ENCODE data around the gene HLA-DPA1.

HLA-DPA1 gene

DNA sequence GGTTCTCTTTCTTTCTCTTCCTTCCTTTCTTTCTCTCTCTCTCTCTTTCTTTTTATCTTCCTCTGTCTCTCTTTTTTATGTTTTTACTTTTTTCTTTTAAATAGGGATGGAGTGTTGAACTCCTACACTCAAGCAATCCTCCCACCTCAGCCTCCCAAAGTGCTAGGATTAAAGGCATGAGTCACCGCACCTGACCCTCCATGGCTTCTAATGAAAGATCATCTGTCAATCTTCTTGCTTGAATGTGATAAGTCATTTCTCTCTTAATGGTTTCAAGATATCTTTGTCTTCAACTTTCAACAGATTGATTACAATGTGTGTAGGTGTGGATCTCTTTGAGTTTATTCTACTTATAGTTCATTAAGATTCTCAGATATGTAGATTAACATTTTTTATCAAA is 38.9 kb downstream of the HLA-DPA1 start:
- no peak overlapping the region for H3K4me3 ChIP-seq (ENCODE audit: low read depth, low read length)
- TF ChIP-seq, protein P1, sequence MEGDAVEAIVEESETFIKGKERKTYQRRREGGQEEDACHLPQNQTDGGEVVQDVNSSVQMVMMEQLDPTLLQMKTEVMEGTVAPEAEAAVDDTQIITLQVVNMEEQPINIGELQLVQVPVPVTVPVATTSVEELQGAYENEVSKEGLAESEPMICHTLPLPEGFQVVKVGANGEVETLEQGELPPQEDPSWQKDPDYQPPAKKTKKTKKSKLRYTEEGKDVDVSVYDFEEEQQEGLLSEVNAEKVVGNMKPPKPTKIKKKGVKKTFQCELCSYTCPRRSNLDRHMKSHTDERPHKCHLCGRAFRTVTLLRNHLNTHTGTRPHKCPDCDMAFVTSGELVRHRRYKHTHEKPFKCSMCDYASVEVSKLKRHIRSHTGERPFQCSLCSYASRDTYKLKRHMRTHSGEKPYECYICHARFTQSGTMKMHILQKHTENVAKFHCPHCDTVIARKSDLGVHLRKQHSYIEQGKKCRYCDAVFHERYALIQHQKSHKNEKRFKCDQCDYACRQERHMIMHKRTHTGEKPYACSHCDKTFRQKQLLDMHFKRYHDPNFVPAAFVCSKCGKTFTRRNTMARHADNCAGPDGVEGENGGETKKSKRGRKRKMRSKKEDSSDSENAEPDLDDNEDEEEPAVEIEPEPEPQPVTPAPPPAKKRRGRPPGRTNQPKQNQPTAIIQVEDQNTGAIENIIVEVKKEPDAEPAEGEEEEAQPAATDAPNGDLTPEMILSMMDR (IDR thresholded peaks at IDR 0.05; ENCODE audit: control insufficient read depth, extremely low read depth, insufficient read depth) = no peak
- DNase-seq (ENCODE audit: low read depth) = no peak

DNA sequence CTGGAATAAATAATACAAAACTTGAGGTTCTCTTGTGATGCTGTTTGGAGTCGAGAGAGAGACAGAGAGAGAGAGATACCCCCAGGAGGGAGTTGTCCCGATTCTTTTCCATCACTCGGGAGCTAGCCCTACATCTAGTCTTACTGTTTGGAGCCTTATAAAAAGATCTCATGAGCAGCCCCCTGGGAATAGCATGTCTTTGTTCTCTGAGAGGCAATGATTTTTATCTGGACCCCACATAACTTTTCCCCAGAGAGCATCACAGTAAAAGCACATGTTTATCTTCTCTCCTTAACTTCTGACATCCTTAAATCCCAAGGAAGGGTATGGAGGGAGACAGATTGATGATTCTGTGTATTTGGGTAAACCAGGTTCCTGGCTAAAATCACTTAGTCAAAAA is 43.2 kb downstream of the HLA-DPA1 start:
- TF ChIP-seq, protein P1 (IDR thresholded peaks at IDR 0.05; ENCODE audit: control insufficient read depth, extremely low read depth, insufficient read depth) = no peak
- DNase-seq (ENCODE audit: low read depth) = no peak
- H3K4me3 ChIP-seq (ENCODE audit: low read depth, low read length) = no peak overlapping the region

DNA sequence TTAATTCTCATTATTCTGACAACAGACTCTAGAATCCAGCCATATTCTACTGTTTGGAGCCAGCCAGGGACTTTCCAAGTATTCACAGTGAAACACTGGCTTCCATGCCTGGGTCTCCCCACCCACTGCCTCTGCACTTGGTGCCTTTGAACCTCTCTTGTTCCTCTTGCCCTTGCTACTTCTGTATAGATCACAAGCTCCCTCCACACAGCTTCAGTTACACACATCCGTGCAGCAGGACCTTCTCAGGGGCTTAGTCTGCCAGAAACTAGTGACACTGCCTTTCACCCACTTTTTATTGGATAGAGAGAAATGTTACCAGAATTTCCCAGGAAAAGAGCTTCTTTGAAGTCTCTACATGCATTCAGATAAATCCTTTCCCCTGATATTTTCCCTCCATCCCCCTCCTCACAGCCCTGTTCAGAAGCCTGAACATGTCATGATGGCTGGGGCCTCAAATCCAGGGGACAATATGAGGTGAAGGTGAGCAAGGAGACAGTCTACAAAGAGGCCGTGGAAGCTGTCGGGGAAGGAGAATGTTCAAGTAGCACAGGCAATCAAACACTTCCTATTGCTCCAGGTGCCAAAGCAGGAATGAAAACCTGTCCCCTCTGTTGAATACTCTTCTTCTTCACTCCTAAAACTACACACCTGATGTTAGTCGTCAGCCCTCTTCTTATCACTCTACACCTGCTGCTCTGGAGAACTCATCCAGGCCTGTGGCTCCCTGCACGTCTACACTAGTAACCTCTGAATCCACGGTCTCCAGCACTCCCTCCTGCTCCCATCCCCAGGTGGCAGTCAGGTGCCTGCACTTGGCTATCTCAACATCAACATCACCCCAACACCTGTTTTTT is 43.9 kb downstream of the HLA-DPA1 start:
- TF ChIP-seq, protein P1 (IDR thresholded peaks at IDR 0.05; ENCODE audit: control insufficient read depth, extremely low read depth, insufficient read depth) = no peak
- H3K4me3 ChIP-seq (ENCODE audit: low read depth, low read length) = no peak overlapping the region
- DNase-seq (ENCODE audit: low read depth) = no peak

DNA sequence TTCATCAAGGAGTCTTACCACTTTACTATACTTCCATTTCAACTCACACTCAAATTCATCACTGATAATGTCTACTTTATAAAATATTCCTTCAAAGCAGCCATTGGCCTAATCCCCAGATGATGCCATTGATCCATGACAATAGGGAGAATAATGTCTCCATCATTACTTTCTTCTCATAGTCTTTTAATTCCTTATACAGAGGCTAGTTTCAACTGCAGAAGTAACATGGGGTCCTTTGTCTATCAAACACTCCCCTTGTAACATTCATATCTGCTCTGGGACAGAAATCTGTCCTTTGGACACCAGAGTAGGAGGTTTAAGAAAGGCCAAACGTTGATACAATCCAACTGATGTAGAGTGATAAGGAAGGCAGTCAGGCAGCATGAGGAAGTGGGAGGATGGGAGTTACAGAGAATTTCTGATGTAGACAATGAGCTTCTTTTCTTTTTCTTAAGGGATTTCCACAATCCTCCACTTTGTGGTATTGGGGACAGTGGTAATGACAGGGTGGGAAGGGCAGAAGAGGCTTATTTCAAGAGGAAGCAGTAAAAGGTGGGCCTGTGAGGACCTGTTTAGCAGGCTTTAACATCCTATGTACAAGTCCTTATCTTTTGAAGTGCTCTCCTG is 45.1 kb downstream of the HLA-DPA1 start:
- TF ChIP-seq, protein P1 (IDR thresholded peaks at IDR 0.05; ENCODE audit: control insufficient read depth, extremely low read depth, insufficient read depth) = no peak
- DNase-seq (ENCODE audit: low read depth) = no peak
- H3K4me3 ChIP-seq (ENCODE audit: low read depth, low read length) = no peak overlapping the region

DNA sequence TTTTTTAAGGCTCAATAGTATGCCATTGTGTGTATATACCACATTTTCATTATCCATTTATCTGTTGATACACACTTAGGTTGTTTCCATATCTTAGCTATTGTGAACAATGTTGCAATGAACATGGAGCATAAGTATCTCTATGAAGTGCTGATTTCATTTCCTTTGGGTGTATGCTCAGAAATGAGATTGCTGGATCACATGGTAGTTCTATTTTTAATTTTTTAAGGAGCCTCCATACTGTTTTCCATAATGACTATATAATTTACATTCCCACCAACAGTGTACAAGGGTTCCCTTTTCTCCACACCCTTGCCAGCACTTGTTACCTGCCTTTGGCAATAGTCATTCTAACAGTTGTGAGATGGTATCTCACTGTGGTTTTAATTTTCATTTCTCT is 48.9 kb downstream of the HLA-DPA1 start:
- TF ChIP-seq, protein P1 (IDR thresholded peaks at IDR 0.05; ENCODE audit: control insufficient read depth, extremely low read depth, insufficient read depth) = no peak
- H3K4me3 ChIP-seq (ENCODE audit: low read depth, low read length) = no peak overlapping the region
- no peak for DNase-seq (ENCODE audit: low read depth)

DNA sequence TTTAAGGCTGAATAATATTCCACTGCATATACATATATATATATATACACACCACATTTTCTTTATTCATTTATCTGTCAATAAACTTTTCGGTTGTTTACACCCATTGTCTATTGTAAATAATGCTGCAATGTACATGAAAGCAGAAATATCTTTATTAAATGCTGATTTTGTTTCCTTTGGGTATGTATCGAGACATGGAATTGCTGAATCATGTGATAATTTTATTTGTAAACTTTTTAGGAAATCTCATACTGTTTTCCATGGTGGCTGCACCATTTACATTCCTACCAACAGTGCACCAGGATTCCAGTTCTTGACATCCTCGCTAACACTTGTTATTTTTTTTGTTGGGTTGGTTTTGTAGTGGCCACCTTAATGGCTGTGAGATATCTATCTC is 49.9 kb downstream of the HLA-DPA1 start:
- DNase-seq (ENCODE audit: low read depth) = no peak
- TF ChIP-seq, protein P1 (IDR thresholded peaks at IDR 0.05; ENCODE audit: control insufficient read depth, extremely low read depth, insufficient read depth) = no peak
- no peak overlapping the region for H3K4me3 ChIP-seq (ENCODE audit: low read depth, low read length)
